Measurements from ENCODE around the gene KRT82. TPM values are rescaled to one million over a fixed set of nuclear protein-coding genes. Genes with fewer than 3 reads are reported as not detected.
"Not testable (repeated sequence)": the region's sequence is repeated elsewhere in the genome, so short reads cannot be mapped to it uniquely, and the experiment has no call there.

Gene KRT82
- total and polyA plus RNA-seq, 12 donors = not detected

DNA sequence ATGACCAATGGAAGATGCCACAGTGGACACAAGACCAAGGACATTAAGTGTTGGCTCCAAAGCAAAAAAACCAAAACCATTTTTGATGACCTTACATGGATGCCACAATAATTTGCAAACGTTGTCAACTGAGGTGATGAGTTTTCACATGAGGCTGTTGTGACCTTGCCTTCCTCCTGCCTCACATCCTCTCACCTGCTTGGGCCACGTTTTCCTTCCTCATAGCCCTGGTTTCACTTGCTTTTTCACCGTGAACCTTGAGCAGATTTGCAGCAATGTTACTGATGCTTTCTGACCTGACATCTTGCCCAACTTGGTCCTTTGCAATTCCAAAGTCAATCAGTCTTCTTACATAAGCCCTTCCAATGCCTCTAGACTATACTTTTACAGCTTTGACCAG lies 42.1 kb upstream of the KRT82 start:
- intact Hi-C loops (cut with DNase I) = no loop called here
- H3K4me3 ChIP-seq = no peak overlapping the region

DNA sequence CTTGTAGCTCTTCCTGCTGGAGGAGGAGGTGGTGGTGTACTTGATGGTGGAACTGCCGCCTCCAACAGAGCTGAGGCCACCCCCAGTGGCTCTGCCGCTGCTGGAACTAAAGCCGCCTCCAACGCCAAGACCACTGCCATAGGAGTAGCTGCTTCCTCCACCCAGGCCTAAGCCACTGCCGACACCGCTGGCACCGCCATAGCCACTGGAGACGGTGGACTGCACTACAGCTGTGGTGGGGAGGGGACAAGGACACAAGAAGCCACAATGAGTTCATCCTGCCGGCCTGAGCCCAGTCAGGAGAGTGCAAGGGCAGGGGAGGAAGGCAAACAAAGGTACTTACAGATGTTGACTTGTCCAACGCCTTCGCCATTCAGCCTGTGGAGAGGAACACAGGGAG lies 41.1 kb upstream of the KRT82 start:
- H3K9me3 ChIP-seq (replicated peaks in 1 of 3); H3K4me3 ChIP-seq; H3K27ac ChIP-seq; DNase-seq; intact Hi-C loops (cut with DNase I); H3K27me3 ChIP-seq; H3K4me1 ChIP-seq (replicated peaks in 1 of 2); H3K36me3 ChIP-seq (replicated peaks in 1 of 2): not testable (repeated sequence)
- 87 to 94% (median 91%) methylated on average over 5 to 11 of the region's 11 CpGs for WGBS, 4 donors

More for the DNA sequence above, 42.1 kb upstream of the KRT82 start:
- WGBS, 4 donors = 42 to 55% (median 45%) methylated on average over 3 of the region's 3 CpGs
- Histone ChIP-seq H3K27ac (no peak overlapping the region), H3K4me1 (replicated peaks in 1 of 2) (no peaks in the 10 kb centered on the region), H3K36me3 (replicated peaks in 1 of 2) (no peaks in the 10 kb centered on the region), H3K9me3 (replicated peaks in 1 of 3) (no peaks in the 10 kb centered on the region), H3K27me3 (no peaks in the 10 kb centered on the region)
- no peak for DNase-seq
- no peak for TF ChIP-seq POLR2A (IDR thresholded peaks at IDR 0.05)
- TF ChIP-seq, protein P1, sequence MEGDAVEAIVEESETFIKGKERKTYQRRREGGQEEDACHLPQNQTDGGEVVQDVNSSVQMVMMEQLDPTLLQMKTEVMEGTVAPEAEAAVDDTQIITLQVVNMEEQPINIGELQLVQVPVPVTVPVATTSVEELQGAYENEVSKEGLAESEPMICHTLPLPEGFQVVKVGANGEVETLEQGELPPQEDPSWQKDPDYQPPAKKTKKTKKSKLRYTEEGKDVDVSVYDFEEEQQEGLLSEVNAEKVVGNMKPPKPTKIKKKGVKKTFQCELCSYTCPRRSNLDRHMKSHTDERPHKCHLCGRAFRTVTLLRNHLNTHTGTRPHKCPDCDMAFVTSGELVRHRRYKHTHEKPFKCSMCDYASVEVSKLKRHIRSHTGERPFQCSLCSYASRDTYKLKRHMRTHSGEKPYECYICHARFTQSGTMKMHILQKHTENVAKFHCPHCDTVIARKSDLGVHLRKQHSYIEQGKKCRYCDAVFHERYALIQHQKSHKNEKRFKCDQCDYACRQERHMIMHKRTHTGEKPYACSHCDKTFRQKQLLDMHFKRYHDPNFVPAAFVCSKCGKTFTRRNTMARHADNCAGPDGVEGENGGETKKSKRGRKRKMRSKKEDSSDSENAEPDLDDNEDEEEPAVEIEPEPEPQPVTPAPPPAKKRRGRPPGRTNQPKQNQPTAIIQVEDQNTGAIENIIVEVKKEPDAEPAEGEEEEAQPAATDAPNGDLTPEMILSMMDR (IDR thresholded peaks at IDR 0.05) = no peak

DNA sequence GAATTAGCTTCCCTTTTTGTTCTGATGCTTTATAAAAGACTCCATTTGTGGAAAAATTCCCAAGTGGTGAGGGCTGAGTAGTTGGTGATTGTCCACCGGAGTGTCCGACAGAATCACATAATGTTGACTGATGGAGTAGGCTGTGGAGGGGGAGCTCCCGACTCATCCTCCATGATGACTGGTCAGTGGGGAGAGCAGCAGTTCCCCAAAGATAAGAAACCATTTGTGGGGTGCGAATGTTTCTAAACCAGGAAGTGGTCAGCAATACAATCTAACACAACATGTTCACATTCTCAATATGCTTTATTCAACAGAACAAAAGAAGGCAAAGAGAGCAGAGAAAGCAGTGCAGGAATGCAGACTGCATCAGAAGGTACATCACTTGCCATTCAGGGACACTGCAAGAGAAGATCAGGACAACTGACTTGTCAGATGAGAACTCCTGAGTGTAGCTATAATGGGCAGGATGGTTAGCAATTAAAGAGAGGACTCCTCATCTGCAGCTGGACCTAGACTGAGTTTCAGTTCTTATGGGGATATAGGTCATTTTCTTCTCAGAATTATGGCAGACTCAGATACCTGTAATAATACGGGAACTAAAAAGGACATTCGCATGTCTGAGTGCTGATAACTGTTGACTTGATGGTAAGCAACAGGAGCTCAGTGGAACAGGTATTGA lies 40.4 kb upstream of the KRT82 start:
- H3K4me1 ChIP-seq (replicated peaks in 1 of 2) = no peaks in the 10 kb centered on the region
- H3K27me3 ChIP-seq = no peaks in the 10 kb centered on the region
- TF ChIP-seq POLR2A (IDR thresholded peaks at IDR 0.05) = no peak
- TF ChIP-seq, protein P1 (IDR thresholded peaks at IDR 0.05) = no peak
- H3K4me3 ChIP-seq = no peak overlapping the region
- H3K36me3 ChIP-seq (replicated peaks in 1 of 2) = no peaks in the 10 kb centered on the region
- WGBS, 4 donors = 72 to 79% (median 76%) methylated on average over 6 of the region's 6 CpGs
- no peak for DNase-seq
- intact Hi-C loops (cut with DNase I) = no loop called here
- H3K9me3 ChIP-seq (replicated peaks in 1 of 3) = no peaks in the 10 kb centered on the region
- H3K27ac ChIP-seq = no peak overlapping the region

DNA sequence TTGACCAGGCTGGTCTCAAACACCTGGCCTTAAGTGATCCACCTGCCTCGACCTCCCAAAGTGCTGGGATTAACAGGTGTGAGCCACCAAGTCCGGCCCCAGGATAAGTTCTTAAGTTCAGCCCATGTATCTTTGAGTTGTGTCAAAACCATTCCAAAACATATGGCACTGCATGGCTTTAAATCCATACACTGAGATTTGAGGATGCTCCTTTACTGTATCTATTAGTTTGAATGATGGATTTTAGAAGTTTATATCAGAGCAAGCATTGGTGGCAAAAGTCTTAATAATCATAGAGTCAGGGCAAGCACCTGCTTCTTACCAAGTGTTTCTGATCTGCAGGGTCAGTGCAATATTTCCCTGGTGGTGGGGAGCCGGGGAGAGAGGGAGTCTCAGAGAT lies 39.7 kb upstream of the KRT82 start:
- Histone ChIP-seq H3K27me3 (no peaks in the 10 kb centered on the region), H3K9me3 (replicated peaks in 1 of 3) (no peaks in the 10 kb centered on the region), H3K4me3 (no peak overlapping the region), H3K36me3 (replicated peaks in 1 of 2) (no peaks in the 10 kb centered on the region), H3K4me1 (replicated peaks in 1 of 2) (no peaks in the 10 kb centered on the region), H3K27ac (no peak overlapping the region)
- intact Hi-C loops (cut with DNase I) = no loop called here
- no peak for DNase-seq
- TF ChIP-seq POLR2A (IDR thresholded peaks at IDR 0.05) = no peak
- TF ChIP-seq, protein P1 (IDR thresholded peaks at IDR 0.05) = no peak
- 42 to 52% (median 47%) methylated on average over 3 of the region's 3 CpGs for WGBS, 4 donors

Measured in adrenal gland (tissue), 12 donors.